SK-N-SH treated with all-trans-retinoic acid at 6 μM for 48 hours (cell line): ENCODE measurements around the gene ST3GAL3.

Experiments used
- ATAC-seq: fragments of 200-7000 bp; cut with Tn5 transposase; 3 replicates; pipeline ENCODE4 v1.9.1; 2020; ENCODE audit warnings: mild to moderate bottlenecking, moderate library complexity
- ARNTL ChIP-seq: fragments of 450-650 bp; formaldehyde crosslinking; IDR thresholded peaks from 2 replicates; pipeline ENCODE4 v1.5.0; 2020; ENCODE audit warnings: low read depth, mild to moderate bottlenecking, moderate library complexity, borderline replicate concordance
- BACH2 ChIP-seq: fragments of 250-450 bp; sonication (Bioruptor Pico); IDR thresholded peaks from 2 replicates; pipeline ENCODE4 v1.9.0; 2021; ENCODE audit warnings: mild to moderate bottlenecking, borderline replicate concordance
- CSDC2 ChIP-seq: fragments of 250-450 bp; sonication (Bioruptor Pico); IDR thresholded peaks from 2 replicates; pipeline ENCODE4 v1.5.0; 2020; ENCODE audit warnings: mild to moderate bottlenecking, moderate library complexity
- ISL1 ChIP-seq: fragments of 250-450 bp; sonication (Bioruptor Pico); IDR thresholded peaks from 2 replicates; pipeline ENCODE4 v2.1.2; 2022; ENCODE audit warnings: mild to moderate bottlenecking, moderate library complexity
- OSR1 ChIP-seq: fragments of 250-450 bp; sonication (Bioruptor Pico); IDR thresholded peaks from 2 replicates; pipeline ENCODE4 v1.8.0; 2022; ENCODE audit warnings: moderate library complexity, mild to moderate bottlenecking, inconsistent platforms
- RARB ChIP-seq: fragments of 250-450 bp; sonication (Bioruptor Pico); IDR thresholded peaks from 2 replicates; pipeline ENCODE4 v1.8.0; 2021; ENCODE audit warnings: mild to moderate bottlenecking, moderate library complexity
- TOX ChIP-seq: fragments of 250-450 bp; sonication (Bioruptor Pico); IDR thresholded peaks from 2 replicates; pipeline ENCODE4 v1.8.0; 2021; ENCODE audit warnings: mild to moderate bottlenecking, moderate library complexity, borderline replicate concordance
- ZC3H10 ChIP-seq: fragments of 250-450 bp; sonication (Bioruptor Pico); IDR thresholded peaks from 2 replicates; pipeline ENCODE4 v1.5.1; 2021; ENCODE audit warnings: mild to moderate bottlenecking, moderate library complexity
- ZFP3 ChIP-seq: fragments of 250-450 bp; sonication (Bioruptor Pico); IDR thresholded peaks from 2 replicates; pipeline ENCODE4 v1.5.0; 2020; ENCODE audit warnings: mild to moderate bottlenecking, moderate library complexity
- ZFP30 ChIP-seq: fragments of 450-650 bp; formaldehyde crosslinking; IDR thresholded peaks from 2 replicates; pipeline ENCODE4 v1.5.0; 2022; ENCODE audit warnings: mild to moderate bottlenecking, moderate library complexity
- ZNF565 ChIP-seq: fragments of 450-650 bp; formaldehyde crosslinking; conservative IDR thresholded peaks from 2 replicates; pipeline ENCODE4 v1.5.0; 2020; ENCODE audit warnings: low read depth, mild to moderate bottlenecking, moderate library complexity
- ZNF70 ChIP-seq: fragments of 450-650 bp; formaldehyde crosslinking; IDR thresholded peaks from 2 replicates; pipeline ENCODE4 v1.5.0; 2020; ENCODE audit warnings: mild to moderate bottlenecking, moderate library complexity
- ZNF8 ChIP-seq: fragments of 450-650 bp; formaldehyde crosslinking; IDR thresholded peaks from 2 replicates; pipeline ENCODE4 v1.5.0; 2020; ENCODE audit warnings: mild to moderate bottlenecking, moderate library complexity
- TF ChIP-seq, protein P1 (sequence below): fragments of 250-450 bp; sonication (Bioruptor Pico); IDR thresholded peaks from 2 replicates; pipeline ENCODE4 v1.5.0; 2020; ENCODE audit warnings: mild to moderate bottlenecking, moderate library complexity
- TF ChIP-seq, protein P2 (sequence below): fragments of 250-450 bp; sonication (Bioruptor Pico); IDR thresholded peaks from 2 replicates; pipeline ENCODE4 v1.8.0; 2021; ENCODE audit warnings: low read depth, mild to moderate bottlenecking, moderate library complexity, borderline replicate concordance
- TF ChIP-seq, protein P3 (sequence below): fragments of 250-450 bp; sonication (Bioruptor Pico); IDR thresholded peaks from 2 replicates; pipeline ENCODE4 v1.8.0; 2020; ENCODE audit warnings: mild to moderate bottlenecking, moderate library complexity, borderline replicate concordance
- TF ChIP-seq, protein P4 (sequence below): fragments of 250-450 bp; sonication (Bioruptor Pico); IDR thresholded peaks from 2 replicates; pipeline ENCODE4 v1.5.1; 2021; ENCODE audit warnings: mild to moderate bottlenecking, moderate library complexity
- TF ChIP-seq, protein P5 (sequence below): fragments of 250-450 bp; sonication (Bioruptor Pico); IDR thresholded peaks from 2 replicates; pipeline ENCODE4 v1.5.1; 2020; ENCODE audit warnings: low read depth, mild to moderate bottlenecking, moderate library complexity

ST3GAL3 gene

DNA sequence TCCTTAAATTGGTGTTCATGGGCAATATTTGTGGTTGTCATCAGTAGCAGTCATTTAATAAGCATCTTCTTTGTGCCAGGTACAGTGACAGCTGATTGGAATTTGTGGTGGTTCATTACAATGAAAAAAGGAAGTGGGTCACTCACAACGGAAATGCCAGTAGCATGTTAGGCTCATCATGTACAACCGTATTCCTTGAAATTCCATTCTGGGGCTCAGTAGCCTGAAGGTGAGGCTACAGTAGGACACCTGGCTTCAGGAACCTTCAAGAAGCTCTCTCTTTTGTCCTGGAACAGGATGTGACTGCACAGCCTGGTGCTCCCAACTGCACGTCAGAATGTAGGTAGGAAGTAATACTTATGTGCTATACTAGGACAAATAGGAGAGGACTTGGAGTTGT is 93.9 kb downstream of the ST3GAL3 start:
- TF ChIP-seq ARNTL (CRISPR knock-in tag) (no peak), ZNF70 (CRISPR knock-in tag) (no peak), ZNF8 (CRISPR knock-in tag) (no peak), RARB (CRISPR knock-in tag) (no peak), ZNF565 (CRISPR knock-in tag) (no peak), CSDC2 (no peak), TOX (CRISPR knock-in tag) (no peak)
- TF ChIP-seq, protein P1, sequence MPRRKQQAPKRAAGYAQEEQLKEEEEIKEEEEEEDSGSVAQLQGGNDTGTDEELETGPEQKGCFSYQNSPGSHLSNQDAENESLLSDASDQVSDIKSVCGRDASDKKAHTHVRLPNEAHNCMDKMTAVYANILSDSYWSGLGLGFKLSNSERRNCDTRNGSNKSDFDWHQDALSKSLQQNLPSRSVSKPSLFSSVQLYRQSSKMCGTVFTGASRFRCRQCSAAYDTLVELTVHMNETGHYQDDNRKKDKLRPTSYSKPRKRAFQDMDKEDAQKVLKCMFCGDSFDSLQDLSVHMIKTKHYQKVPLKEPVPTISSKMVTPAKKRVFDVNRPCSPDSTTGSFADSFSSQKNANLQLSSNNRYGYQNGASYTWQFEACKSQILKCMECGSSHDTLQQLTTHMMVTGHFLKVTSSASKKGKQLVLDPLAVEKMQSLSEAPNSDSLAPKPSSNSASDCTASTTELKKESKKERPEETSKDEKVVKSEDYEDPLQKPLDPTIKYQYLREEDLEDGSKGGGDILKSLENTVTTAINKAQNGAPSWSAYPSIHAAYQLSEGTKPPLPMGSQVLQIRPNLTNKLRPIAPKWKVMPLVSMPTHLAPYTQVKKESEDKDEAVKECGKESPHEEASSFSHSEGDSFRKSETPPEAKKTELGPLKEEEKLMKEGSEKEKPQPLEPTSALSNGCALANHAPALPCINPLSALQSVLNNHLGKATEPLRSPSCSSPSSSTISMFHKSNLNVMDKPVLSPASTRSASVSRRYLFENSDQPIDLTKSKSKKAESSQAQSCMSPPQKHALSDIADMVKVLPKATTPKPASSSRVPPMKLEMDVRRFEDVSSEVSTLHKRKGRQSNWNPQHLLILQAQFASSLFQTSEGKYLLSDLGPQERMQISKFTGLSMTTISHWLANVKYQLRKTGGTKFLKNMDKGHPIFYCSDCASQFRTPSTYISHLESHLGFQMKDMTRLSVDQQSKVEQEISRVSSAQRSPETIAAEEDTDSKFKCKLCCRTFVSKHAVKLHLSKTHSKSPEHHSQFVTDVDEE (CRISPR knock-in tag): no peak
- TF ChIP-seq, protein P2, sequence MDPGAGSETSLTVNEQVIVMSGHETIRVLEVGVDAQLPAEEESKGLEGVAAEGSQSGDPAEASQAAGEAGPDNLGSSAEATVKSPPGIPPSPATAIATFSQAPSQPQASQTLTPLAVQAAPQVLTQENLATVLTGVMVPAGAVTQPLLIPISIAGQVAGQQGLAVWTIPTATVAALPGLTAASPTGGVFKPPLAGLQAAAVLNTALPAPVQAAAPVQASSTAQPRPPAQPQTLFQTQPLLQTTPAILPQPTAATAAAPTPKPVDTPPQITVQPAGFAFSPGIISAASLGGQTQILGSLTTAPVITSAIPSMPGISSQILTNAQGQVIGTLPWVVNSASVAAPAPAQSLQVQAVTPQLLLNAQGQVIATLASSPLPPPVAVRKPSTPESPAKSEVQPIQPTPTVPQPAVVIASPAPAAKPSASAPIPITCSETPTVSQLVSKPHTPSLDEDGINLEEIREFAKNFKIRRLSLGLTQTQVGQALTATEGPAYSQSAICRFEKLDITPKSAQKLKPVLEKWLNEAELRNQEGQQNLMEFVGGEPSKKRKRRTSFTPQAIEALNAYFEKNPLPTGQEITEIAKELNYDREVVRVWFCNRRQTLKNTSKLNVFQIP: no peak
- ATAC-seq: no peak

DNA sequence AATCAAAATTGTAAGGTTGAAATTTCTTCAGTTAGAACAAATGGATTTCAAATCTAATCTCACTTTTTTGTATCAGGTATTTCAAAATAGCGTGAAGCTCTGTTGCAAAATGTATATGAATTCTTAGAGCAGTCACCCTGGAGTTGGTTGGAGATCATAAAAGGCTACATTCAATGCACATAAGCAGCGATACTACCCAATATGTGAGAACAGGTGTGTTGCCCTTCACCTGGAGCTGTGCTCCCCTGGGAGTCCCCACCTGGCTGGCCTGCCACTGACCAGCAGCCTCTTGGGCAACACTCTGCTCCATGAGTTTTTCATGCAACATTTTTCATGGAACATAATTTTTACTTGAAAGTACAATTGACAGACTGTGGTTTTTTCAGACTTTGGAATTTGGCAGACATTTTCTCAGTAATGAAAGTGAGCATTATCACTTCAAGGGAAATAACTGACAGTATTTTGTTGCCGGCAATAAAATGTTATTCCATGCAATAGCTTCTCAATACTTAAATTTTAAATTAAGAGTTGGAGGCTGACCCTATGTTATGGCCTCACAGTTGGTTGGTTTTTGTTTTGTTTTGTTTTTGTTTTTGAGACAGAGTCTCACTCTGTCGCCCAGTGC is 95.1 kb downstream of the ST3GAL3 start:
- ATAC-seq: no peak
- TF ChIP-seq, protein P2: no peak
- TF ChIP-seq ISL1 (CRISPR knock-in tag): no peak

DNA sequence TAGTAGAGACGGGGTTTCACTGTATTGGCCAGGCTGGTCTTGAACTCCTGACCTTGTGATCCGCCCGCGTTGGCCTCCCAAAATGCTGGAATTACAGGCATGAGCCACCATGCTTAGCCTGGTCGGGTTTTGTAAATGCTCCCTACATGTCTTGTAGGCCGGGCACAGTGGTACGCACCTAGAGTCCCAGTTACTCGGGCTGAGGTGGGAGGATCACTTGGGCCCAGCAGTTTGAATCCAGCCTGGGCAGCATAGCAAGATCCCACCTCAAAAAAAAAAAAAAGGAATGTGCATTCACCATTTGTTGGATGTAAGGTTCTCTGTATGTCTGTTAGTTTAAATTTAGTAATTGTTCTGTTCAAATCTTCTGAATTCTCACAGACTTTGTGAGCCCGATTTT is 95.8 kb downstream of the ST3GAL3 start:
- TF ChIP-seq ARNTL (CRISPR knock-in tag) (no peak), ZC3H10 (CRISPR knock-in tag) (no peak), BACH2 (CRISPR knock-in tag) (no peak), ZFP3 (CRISPR knock-in tag) (no peak), OSR1 (no peak), ZFP30 (no peak), CSDC2 (no peak), ISL1 (CRISPR knock-in tag) (no peak), TOX (CRISPR knock-in tag) (no peak), ZNF8 (CRISPR knock-in tag) (no peak)
- TF ChIP-seq, protein P3, sequence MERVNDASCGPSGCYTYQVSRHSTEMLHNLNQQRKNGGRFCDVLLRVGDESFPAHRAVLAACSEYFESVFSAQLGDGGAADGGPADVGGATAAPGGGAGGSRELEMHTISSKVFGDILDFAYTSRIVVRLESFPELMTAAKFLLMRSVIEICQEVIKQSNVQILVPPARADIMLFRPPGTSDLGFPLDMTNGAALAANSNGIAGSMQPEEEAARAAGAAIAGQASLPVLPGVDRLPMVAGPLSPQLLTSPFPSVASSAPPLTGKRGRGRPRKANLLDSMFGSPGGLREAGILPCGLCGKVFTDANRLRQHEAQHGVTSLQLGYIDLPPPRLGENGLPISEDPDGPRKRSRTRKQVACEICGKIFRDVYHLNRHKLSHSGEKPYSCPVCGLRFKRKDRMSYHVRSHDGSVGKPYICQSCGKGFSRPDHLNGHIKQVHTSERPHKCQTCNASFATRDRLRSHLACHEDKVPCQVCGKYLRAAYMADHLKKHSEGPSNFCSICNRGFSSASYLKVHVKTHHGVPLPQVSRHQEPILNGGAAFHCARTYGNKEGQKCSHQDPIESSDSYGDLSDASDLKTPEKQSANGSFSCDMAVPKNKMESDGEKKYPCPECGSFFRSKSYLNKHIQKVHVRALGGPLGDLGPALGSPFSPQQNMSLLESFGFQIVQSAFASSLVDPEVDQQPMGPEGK (CRISPR knock-in tag): no peak
- TF ChIP-seq, protein P4, sequence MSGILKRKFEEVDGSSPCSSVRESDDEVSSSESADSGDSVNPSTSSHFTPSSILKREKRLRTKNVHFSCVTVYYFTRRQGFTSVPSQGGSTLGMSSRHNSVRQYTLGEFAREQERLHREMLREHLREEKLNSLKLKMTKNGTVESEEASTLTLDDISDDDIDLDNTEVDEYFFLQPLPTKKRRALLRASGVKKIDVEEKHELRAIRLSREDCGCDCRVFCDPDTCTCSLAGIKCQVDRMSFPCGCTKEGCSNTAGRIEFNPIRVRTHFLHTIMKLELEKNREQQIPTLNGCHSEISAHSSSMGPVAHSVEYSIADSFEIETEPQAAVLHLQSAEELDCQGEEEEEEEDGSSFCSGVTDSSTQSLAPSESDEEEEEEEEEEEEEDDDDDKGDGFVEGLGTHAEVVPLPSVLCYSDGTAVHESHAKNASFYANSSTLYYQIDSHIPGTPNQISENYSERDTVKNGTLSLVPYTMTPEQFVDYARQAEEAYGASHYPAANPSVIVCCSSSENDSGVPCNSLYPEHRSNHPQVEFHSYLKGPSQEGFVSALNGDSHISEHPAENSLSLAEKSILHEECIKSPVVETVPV (CRISPR knock-in tag): no peak
- TF ChIP-seq, protein P5, sequence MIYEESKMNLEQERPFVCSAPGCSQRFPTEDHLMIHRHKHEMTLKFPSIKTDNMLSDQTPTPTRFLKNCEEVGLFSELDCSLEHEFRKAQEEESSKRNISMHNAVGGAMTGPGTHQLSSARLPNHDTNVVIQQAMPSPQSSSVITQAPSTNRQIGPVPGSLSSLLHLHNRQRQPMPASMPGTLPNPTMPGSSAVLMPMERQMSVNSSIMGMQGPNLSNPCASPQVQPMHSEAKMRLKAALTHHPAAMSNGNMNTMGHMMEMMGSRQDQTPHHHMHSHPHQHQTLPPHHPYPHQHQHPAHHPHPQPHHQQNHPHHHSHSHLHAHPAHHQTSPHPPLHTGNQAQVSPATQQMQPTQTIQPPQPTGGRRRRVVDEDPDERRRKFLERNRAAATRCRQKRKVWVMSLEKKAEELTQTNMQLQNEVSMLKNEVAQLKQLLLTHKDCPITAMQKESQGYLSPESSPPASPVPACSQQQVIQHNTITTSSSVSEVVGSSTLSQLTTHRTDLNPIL (CRISPR knock-in tag): no peak
- no peak for ATAC-seq
